Ishikawa (cell line): ENCODE measurements around the gene DCLK1.

ENCODE experiments used
- CEBPB ChIP-seq: IDR thresholded peaks from 2 replicates; pipeline ENCODE4 v1.6.1; 2012
- CREB1 ChIP-seq: IDR thresholded peaks from 2 replicates; pipeline ENCODE4 v1.6.1; 2012; ENCODE audit warnings: low read depth
- EGR1 ChIP-seq: IDR thresholded peaks from 2 replicates; pipeline ENCODE4 v1.6.1; 2012
- EP300 ChIP-seq: IDR thresholded peaks from 2 replicates; pipeline ENCODE4 v1.6.1; 2012; ENCODE audit warnings: borderline replicate concordance
- FOXM1 ChIP-seq: IDR thresholded peaks from 2 replicates; pipeline ENCODE4 v1.6.1; 2012; ENCODE audit warnings: low read depth, borderline replicate concordance
- NFIC ChIP-seq: IDR thresholded peaks from 2 replicates; pipeline ENCODE4 v1.6.1; 2012
- RAD21 ChIP-seq: IDR thresholded peaks from 2 replicates; pipeline ENCODE4 v1.6.1; 2012; ENCODE audit warnings: low read depth
- TAF1 ChIP-seq: IDR thresholded peaks from 2 replicates; pipeline ENCODE4 v1.6.1; 2012; ENCODE audit warnings: low read depth, mild to moderate bottlenecking
- TCF12 ChIP-seq: IDR thresholded peaks from 2 replicates; pipeline ENCODE4 v1.6.1; 2012; ENCODE audit warnings: low read depth
- TEAD4 ChIP-seq: IDR thresholded peaks from 2 replicates; pipeline ENCODE4 v1.6.1; 2012
- YY1 ChIP-seq: IDR thresholded peaks from 2 replicates; pipeline ENCODE4 v1.6.1; 2012; ENCODE audit warnings: low read depth
- ZBTB7A ChIP-seq: IDR thresholded peaks from 2 replicates; pipeline ENCODE4 v1.6.1; 2012; ENCODE audit warnings: low read depth
- TF ChIP-seq, protein P1 (sequence below): IDR thresholded peaks from 2 replicates; pipeline ENCODE4 v1.6.1; 2012
- TF ChIP-seq, protein P2 (sequence below): IDR thresholded peaks from 2 replicates; pipeline ENCODE4 v1.6.1; 2012
- TF ChIP-seq, protein P3 (sequence below): IDR thresholded peaks from 2 replicates; pipeline ENCODE4 v1.6.1; 2012; ENCODE audit warnings: low read depth, mild to moderate bottlenecking

Gene DCLK1

GRCh38 chr13:35768073-35768472 lies 363.1 kb downstream of the DCLK1 start:
- no peak for TF ChIP-seq CREB1
- TF ChIP-seq, protein P1, sequence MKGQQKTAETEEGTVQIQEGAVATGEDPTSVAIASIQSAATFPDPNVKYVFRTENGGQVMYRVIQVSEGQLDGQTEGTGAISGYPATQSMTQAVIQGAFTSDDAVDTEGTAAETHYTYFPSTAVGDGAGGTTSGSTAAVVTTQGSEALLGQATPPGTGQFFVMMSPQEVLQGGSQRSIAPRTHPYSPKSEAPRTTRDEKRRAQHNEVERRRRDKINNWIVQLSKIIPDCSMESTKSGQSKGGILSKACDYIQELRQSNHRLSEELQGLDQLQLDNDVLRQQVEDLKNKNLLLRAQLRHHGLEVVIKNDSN = no peak
- no peak for TF ChIP-seq YY1
- TF ChIP-seq TAF1 = no peak
- TF ChIP-seq EP300 = no peak
- TF ChIP-seq RAD21 = no peak
- no peak for TF ChIP-seq NFIC
- no peak for TF ChIP-seq CEBPB
- no peak for TF ChIP-seq EGR1
- TF ChIP-seq, protein P2, sequence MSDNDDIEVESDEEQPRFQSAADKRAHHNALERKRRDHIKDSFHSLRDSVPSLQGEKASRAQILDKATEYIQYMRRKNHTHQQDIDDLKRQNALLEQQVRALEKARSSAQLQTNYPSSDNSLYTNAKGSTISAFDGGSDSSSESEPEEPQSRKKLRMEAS = no peak
- no peak for TF ChIP-seq TEAD4
- no peak for TF ChIP-seq FOXM1
- no peak for TF ChIP-seq ZBTB7A
- TF ChIP-seq TCF12 = no peak
- TF ChIP-seq, protein P3, sequence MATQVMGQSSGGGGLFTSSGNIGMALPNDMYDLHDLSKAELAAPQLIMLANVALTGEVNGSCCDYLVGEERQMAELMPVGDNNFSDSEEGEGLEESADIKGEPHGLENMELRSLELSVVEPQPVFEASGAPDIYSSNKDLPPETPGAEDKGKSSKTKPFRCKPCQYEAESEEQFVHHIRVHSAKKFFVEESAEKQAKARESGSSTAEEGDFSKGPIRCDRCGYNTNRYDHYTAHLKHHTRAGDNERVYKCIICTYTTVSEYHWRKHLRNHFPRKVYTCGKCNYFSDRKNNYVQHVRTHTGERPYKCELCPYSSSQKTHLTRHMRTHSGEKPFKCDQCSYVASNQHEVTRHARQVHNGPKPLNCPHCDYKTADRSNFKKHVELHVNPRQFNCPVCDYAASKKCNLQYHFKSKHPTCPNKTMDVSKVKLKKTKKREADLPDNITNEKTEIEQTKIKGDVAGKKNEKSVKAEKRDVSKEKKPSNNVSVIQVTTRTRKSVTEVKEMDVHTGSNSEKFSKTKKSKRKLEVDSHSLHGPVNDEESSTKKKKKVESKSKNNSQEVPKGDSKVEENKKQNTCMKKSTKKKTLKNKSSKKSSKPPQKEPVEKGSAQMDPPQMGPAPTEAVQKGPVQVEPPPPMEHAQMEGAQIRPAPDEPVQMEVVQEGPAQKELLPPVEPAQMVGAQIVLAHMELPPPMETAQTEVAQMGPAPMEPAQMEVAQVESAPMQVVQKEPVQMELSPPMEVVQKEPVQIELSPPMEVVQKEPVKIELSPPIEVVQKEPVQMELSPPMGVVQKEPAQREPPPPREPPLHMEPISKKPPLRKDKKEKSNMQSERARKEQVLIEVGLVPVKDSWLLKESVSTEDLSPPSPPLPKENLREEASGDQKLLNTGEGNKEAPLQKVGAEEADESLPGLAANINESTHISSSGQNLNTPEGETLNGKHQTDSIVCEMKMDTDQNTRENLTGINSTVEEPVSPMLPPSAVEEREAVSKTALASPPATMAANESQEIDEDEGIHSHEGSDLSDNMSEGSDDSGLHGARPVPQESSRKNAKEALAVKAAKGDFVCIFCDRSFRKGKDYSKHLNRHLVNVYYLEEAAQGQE = no peak

DNA sequence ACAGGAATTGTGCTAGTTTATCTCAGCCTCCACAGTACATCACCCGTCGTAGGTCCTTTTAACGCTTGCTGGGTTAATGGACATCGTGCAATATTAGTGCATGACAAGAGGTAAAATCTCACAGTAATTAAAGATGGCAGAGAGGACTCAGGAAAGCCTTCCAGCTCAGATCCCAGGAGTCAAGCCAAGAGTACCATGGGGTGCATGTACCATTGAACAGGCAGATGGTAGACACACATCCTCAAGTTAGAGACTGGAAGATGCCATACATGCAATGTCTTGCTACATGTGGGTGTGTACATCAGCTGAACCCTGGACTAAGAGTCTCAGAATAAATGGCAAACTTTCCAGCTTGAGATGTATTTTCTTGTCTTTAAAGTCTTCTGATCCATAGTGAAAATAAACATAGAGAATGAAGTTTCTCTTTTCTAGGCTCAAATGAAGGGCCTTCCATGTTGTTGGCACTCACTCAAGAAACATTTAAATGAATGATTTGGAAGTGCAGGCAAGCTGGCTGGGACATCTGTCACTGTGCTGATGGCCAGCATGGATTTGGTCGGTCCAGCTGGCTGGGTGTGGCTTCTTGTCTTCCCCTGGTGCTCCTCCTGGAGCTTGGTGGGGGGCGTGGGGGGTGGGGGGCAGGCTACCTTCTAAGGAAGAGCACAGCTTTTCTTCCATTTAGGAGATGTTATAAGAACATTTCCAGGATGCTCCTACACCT lies 363.8 kb downstream of the DCLK1 start:
- no peak for TF ChIP-seq TAF1
- no peak for TF ChIP-seq TEAD4
- TF ChIP-seq, protein P1 = no peak
- TF ChIP-seq, protein P3 = no peak
- no peak for TF ChIP-seq EP300
- no peak for TF ChIP-seq RAD21
- no peak for TF ChIP-seq CEBPB
- TF ChIP-seq, protein P2 = no peak
- no peak for TF ChIP-seq FOXM1

GRCh38 chr13:35766663-35767062 lies 364.5 kb downstream of the DCLK1 start:
- no peak for TF ChIP-seq TEAD4
- TF ChIP-seq, protein P2 = no peak
- TF ChIP-seq, protein P1 = no peak
- TF ChIP-seq NFIC = no peak
- TF ChIP-seq TAF1 = no peak
- no peak for TF ChIP-seq EGR1
- no peak for TF ChIP-seq ZBTB7A
- TF ChIP-seq FOXM1 = no peak
- TF ChIP-seq, protein P3 = no peak
- TF ChIP-seq CEBPB = no peak
- TF ChIP-seq RAD21 = no peak
- TF ChIP-seq CREB1 = no peak

DNA sequence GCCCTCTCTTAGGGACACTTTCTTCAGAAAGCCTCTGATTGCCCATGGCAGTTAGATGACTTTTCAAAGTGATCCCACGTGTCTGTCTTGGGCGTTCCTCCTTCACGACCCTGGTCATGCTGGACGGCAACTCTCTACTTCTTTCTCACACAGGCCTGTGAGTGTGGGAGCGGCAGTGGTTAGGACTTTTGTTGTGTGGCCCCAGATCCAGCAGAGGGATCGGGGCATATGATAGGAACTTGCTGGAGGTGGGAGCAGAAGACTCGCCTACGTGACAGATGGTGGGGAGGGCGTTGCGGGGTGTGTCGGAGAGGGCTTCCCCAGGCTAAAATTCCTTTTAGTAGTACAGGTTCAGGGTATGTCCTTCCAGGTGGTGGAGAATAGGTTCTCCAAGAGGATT lies 365.2 kb downstream of the DCLK1 start:
- TF ChIP-seq NFIC (no peak), TAF1 (no peak), YY1 (no peak), EP300 (no peak), ZBTB7A (no peak), TCF12 (no peak), EGR1 (no peak), FOXM1 (no peak), RAD21 (no peak), TEAD4 (no peak), CEBPB (no peak), CREB1 (no peak)
- TF ChIP-seq, protein P1 = no peak
- TF ChIP-seq, protein P3 = no peak
- TF ChIP-seq, protein P2 = no peak
